Activated T-cell treated with anti-CD3 and anti-CD28 coated beads, Interleukin-2, amount 50 U/mL, for 24 hours (primary cell): ENCODE results near the gene IQSEC3.
A peak's percentile ranks its signal among the peaks of the same experiment; 100 is the strongest.
"Not testable (repeated sequence)": the region's sequence is repeated elsewhere in the genome, so short reads cannot be mapped to it uniquely, and the experiment has no call there.

Experiments
- DNase-seq: peaks from one replicate; pipeline ENCODE4 v3.0.0-alpha.2; 2020
- H3K27ac Mint-ChIP-seq: 2 replicates; pipeline ENCODE4 v1.8.0; 2020; ENCODE audit warnings: mild to moderate bottlenecking, mixed read lengths
- H3K27me3 Mint-ChIP-seq: 2 replicates; pipeline ENCODE4 v1.8.0; 2020; ENCODE audit warnings: mixed read lengths
- H3K36me3 Mint-ChIP-seq: 2 replicates; pipeline ENCODE4 v1.8.0; 2020; ENCODE audit warnings: low read depth, mixed read lengths
- H3K4me1 Mint-ChIP-seq: 2 replicates; pipeline ENCODE4 v1.8.0; 2020; ENCODE audit warnings: low read depth, mixed read lengths
- H3K4me3 Mint-ChIP-seq: 2 replicates; pipeline ENCODE4 v1.8.0; 2020; ENCODE audit warnings: mild to moderate bottlenecking, moderate library complexity, mixed read lengths
- H3K9me3 Mint-ChIP-seq: 2 replicates; pipeline ENCODE4 v1.8.0; 2020; ENCODE audit warnings: mixed read lengths

Gene IQSEC3

DNA sequence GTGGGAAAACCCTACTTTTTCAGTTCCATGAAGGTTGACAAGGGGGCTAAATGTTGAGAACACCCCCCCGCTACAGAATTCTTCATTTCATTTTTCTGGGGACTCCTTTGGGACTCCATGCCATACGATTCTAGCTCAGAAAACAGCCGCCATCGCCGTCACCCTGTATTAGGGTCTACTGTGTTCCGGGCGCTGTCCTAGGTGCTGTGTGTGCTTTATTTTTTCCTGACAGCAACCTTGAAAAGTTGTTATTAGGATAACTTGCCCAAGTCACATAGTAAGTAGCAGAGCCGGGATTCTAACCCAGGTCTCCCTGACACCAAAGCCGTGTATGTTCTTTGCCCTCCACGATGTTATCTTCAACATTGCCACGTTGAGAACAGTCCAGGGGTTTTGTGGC lies 55.1 kb downstream of the IQSEC3 start:
- H3K4me1 Mint-ChIP-seq, result no peaks in the 10 kb centered on the region
- H3K4me3 Mint-ChIP-seq, result no peak overlapping the region
- no peak overlapping the region for H3K27ac Mint-ChIP-seq
- DNase-seq, result no peak
- H3K9me3 Mint-ChIP-seq, result no peaks in the 10 kb centered on the region
- H3K36me3 Mint-ChIP-seq, result no peaks in the 10 kb centered on the region
- H3K27me3 Mint-ChIP-seq, result peaks cover 8% of the 10 kb centered on the region

DNA sequence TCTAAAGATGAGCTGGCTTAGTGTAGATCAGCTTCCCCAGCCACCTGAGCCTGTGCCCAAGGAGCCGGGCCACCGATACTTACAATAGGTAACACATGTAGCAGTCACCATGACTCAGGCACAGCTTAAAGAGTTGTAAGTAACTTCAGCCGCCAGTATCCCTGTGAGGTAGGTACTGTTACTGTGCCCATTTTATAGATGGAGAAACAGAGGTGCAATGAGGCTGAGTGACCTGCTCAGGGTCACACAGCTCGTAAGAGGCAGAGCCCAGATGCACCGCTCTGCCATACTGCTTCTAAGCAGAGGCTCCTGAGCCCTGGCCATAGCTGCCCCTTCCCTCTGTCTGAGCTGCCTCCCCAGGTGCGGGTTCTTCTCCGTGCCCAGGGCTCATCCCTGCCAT lies 58.5 kb downstream of the IQSEC3 start:
- Mint-ChIP-seq H3K27ac (no peak overlapping the region), H3K9me3 (no peaks in the 10 kb centered on the region), H3K4me3 (no peak overlapping the region)

DNA sequence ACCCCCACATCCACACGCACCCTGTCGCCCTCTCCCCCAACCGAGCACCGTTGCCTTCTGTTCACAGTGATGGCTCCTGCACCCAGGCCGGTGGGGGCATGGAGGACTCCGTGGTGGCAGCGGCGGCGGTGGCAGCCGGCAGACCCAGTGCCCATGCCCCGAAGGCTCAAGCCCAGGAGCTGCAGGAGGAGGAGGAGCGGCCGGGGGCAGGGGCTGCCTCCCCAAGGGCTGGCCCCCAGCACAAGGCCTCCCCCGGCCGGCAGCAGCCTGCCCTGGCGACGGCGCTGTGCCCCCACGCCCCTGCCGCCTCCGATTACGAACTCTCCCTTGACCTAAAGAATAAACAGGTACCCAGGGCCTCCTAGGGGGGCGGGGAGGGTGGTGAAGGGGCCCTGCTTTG lies 59.0 kb downstream of the IQSEC3 start:
- Mint-ChIP-seq H3K27ac (no peak overlapping the region), H3K36me3 (no peaks in the 10 kb centered on the region), H3K4me1 (no peaks in the 10 kb centered on the region), H3K4me3 (no peak overlapping the region), H3K27me3 (peaks cover 9% of the 10 kb centered on the region), H3K9me3 (no peaks in the 10 kb centered on the region)
- no peak for DNase-seq

More for the DNA sequence above, 58.5 kb downstream of the IQSEC3 start:
- no peak for DNase-seq
- H3K36me3 Mint-ChIP-seq, result no peaks in the 10 kb centered on the region
- peaks cover 11% of the 10 kb centered on the region for H3K27me3 Mint-ChIP-seq
- H3K4me1 Mint-ChIP-seq, result no peaks in the 10 kb centered on the region

DNA sequence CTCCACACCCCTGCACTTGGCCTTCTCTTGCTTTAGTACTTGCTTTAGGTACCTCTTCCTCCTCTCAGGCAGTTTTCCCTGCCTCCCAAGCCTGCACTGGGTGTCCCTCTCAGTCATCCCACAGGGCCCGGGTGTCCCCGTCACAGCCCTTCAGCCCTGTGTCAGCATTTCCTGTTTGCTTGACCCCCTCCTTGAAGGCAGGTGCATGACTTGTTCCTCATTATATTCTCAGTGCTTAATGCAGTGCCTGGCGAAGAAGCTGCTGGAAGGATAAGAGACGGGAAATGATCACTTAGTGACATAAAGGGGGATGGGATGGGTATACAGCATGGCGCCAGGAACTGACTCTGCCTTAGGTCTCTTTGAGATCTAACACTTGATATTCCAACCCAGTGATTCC lies 61.5 kb downstream of the IQSEC3 start:
- H3K27me3 Mint-ChIP-seq, result peaks cover 18% of the 10 kb centered on the region
- no peak overlapping the region for H3K27ac Mint-ChIP-seq
- no peaks in the 10 kb centered on the region for H3K36me3 Mint-ChIP-seq
- no peaks in the 10 kb centered on the region for H3K9me3 Mint-ChIP-seq
- H3K4me1 Mint-ChIP-seq, result no peaks in the 10 kb centered on the region
- no peak overlapping the region for H3K4me3 Mint-ChIP-seq
- DNase-seq, result no peak

- Mint-ChIP-seq H3K4me1 (no peaks in the 10 kb centered on the region), H3K36me3 (no peaks in the 10 kb centered on the region), H3K27ac (no peak overlapping the region), H3K9me3 (no peaks in the 10 kb centered on the region), H3K27me3 (peaks cover 18% of the 10 kb centered on the region), H3K4me3 (no peak overlapping the region)
- no peak for DNase-seq
Observed at GRCh38 chr12:129001-129400, 62.4 kb downstream of the IQSEC3 start.

- Mint-ChIP-seq H3K9me3 (no peaks in the 10 kb centered on the region), H3K27ac (no peak overlapping the region), H3K4me3 (no peak overlapping the region), H3K27me3 (peaks cover 18% of the 10 kb centered on the region), H3K36me3 (no peaks in the 10 kb centered on the region), H3K4me1 (no peaks in the 10 kb centered on the region)
- no peak for DNase-seq
Observed at GRCh38 chr12:130519-130918, 64.0 kb downstream of the IQSEC3 start.

DNA sequence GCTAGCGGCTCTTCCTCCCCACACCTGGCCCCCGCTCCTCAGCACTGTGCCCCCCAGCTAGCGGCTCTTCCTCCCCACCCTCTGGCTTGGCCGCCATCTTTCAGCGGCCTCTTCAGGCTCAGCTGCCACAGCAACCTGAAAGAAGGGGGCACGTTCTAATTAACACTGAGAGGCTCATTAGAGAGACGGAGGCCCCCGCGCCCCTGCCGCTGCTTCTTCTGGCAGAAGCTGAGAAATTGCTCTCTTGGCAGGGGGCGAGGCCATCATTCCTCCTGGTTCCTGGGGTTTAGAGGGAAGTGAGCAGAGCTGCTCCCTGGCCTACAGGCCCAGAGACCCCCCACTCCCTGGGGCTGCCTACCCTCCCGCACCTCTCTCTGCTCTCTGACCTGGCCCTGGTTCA lies 64.4 kb downstream of the IQSEC3 start:
- DNase-seq, result no peak
- no peaks in the 10 kb centered on the region for H3K4me1 Mint-ChIP-seq
- H3K27me3 Mint-ChIP-seq, result peaks cover 18% of the 10 kb centered on the region
- H3K27ac Mint-ChIP-seq, result no peak overlapping the region
- H3K4me3 Mint-ChIP-seq, result no peak overlapping the region
- no peaks in the 10 kb centered on the region for H3K36me3 Mint-ChIP-seq
- H3K9me3 Mint-ChIP-seq, result no peaks in the 10 kb centered on the region

- Mint-ChIP-seq H3K4me3 (no peak overlapping the region), H3K36me3 (no peaks in the 10 kb centered on the region), H3K9me3 (no peaks in the 10 kb centered on the region), H3K27me3 (peaks cover 18% of the 10 kb centered on the region), H3K27ac (no peak overlapping the region), H3K4me1 (no peaks in the 10 kb centered on the region)
- DNase-seq, result no peak
Observed at GRCh38 chr12:131732-132495, 65.3 kb downstream of the IQSEC3 start.

DNA sequence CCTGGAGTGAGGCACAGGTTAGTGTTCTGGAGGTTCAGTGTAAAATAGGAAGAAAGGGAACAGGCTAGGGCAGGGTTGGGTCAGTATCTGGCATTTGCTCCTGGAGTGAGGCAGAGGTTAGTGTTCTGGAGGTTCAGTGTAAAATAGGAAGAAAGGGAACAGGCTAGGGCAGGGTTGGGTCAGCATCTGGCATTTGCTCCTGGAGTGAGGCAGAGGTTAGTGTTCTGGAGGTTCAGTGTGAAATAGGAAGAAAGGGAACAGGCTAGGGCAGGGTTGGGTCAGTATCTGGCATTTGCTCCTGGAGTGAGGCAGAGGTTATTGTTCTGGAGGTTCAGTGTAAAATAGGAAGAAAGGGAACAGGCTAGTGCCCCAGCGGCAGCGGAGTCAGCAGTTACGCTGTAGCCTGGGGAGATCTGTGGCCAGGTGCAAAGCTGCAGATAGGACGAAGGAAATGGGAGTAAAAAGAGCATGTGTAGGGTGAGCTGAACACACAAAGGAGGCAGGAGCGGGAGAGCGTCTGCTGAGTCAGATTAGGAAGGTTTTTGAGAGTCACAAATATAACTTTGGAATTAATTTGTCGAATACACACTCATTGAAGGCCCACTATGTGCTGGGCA lies 67.2 kb downstream of the IQSEC3 start:
- H3K27me3 Mint-ChIP-seq, result peaks cover 21% of the 10 kb centered on the region
- not testable (repeated sequence) for H3K4me1 Mint-ChIP-seq, H3K36me3 Mint-ChIP-seq, H3K9me3 Mint-ChIP-seq, H3K27ac Mint-ChIP-seq, H3K4me3 Mint-ChIP-seq, DNase-seq

- no peak overlapping the region for H3K27ac Mint-ChIP-seq
- peaks cover 10% of the 10 kb centered on the region for H3K4me1 Mint-ChIP-seq
- H3K9me3 Mint-ChIP-seq, result no peaks in the 10 kb centered on the region
- H3K36me3 Mint-ChIP-seq, result no peaks in the 10 kb centered on the region
- peaks cover 29% of the 10 kb centered on the region for H3K27me3 Mint-ChIP-seq
- no peak overlapping the region for H3K4me3 Mint-ChIP-seq
- no peak for DNase-seq
Observed at GRCh38 chr12:135138-135537, 68.6 kb downstream of the IQSEC3 start.

GRCh38 chr12:138171-138897 lies 71.8 kb downstream of the IQSEC3 start:
- Mint-ChIP-seq H3K9me3 (no peaks in the 10 kb centered on the region), H3K27ac (no peak overlapping the region), H3K4me3 (peak overlapping the region; percentile 71), H3K36me3 (no peaks in the 10 kb centered on the region), H3K27me3 (peaks cover 35% of the 10 kb centered on the region), H3K4me1 (peaks cover 10% of the 10 kb centered on the region)
- DNase-seq, result no peak

- Mint-ChIP-seq H3K9me3 (no peaks in the 10 kb centered on the region), H3K4me1 (peaks cover 10% of the 10 kb centered on the region), H3K36me3 (no peaks in the 10 kb centered on the region), H3K27ac (no peak overlapping the region), H3K27me3 (peaks cover 35% of the 10 kb centered on the region), H3K4me3 (peak overlapping the region; percentile 71)
- DNase-seq, result peak; percentile 56
Observed at GRCh38 chr12:138898-139534, 72.4 kb downstream of the IQSEC3 start.

GRCh38 chr12:139585-139984 lies 73.0 kb downstream of the IQSEC3 start:
- H3K4me1 Mint-ChIP-seq, result peaks cover 13% of the 10 kb centered on the region
- H3K27me3 Mint-ChIP-seq, result peaks cover 35% of the 10 kb centered on the region
- no peak for DNase-seq
- peak overlapping the region; percentile 71 for H3K4me3 Mint-ChIP-seq
- H3K27ac Mint-ChIP-seq, result no peak overlapping the region
- no peaks in the 10 kb centered on the region for H3K36me3 Mint-ChIP-seq
- H3K9me3 Mint-ChIP-seq, result no peaks in the 10 kb centered on the region

- Mint-ChIP-seq H3K4me1 (peaks cover 13% of the 10 kb centered on the region), H3K4me3 (no peak overlapping the region), H3K27me3 (peaks cover 35% of the 10 kb centered on the region), H3K9me3 (no peaks in the 10 kb centered on the region), H3K36me3 (no peaks in the 10 kb centered on the region), H3K27ac (no peak overlapping the region)
- DNase-seq, result no peak
Observed at GRCh38 chr12:140162-140561, 73.6 kb downstream of the IQSEC3 start.
